Measurements from ENCODE around the gene PIH1D1.

Gene PIH1D1

DNA sequence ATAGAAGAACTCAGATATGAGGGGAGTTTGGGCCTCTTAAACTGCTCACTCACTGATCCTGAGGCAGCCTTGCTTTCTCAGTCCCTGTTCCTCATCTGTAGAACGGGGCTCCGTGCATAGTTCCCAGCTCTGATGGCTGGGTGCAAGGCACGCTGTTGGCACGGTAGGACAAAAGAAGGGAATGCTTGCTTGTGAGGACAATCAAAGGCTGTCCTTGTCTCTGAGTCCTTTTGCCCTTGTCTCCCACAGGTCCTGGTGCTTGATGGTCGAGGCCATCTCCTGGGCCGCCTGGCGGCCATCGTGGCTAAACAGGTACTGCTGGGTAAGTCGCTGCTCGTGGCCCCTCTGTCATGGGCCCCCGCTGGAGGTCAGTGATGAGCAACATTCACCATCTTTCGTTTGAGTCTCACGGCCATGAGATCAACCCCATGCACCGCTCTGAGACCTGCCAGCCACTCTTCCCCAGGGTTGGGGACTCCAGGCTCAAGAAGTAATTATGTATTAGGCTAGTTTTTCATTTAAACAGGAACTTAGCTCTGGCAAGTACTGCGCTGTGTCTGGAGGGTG is 38.1 kb upstream of the PIH1D1 start:
- Histone ChIP-seq H2AFZ (ENCODE audit: low read depth, low read length) (no peak overlapping the region), H3K4me3 (ENCODE audit: insufficient read depth in 1 of 2, low read depth in 1 of 2, low read length in 2 of 2) (peak overlapping the region; percentile 38 to 97), H3K18ac (ENCODE audit: low read depth in 1 of 2, low read length in 2 of 2) (no peak overlapping the region), H3K79me1 (replicated peaks; ENCODE audit: low read length, poor library complexity, severe bottlenecking) (peaks cover 3% of the 10 kb centered on the region), H4K8ac (ENCODE audit: low read length) (no peak overlapping the region), H2AK5ac (ENCODE audit: low read length, severe bottlenecking) (no peak overlapping the region), H3K9ac (ENCODE audit: low read length) (peak overlapping the region; percentile 100), H3K23ac (ENCODE audit: low read length in 2 of 2) (peak overlapping the region in 1 of 2 experiments; percentile 66), H3K4me1 (ENCODE audit: control insufficient read depth, insufficient read depth, low read depth, low read length) (peaks cover 24% of the 10 kb centered on the region), H3K27ac (ENCODE audit: low read length, poor library complexity, severe bottlenecking) (peak overlapping the region; percentile 64), H4K91ac (ENCODE audit: low read length) (peak overlapping the region; percentile 6), H3K27me3 (ENCODE audit: control insufficient read depth in 1 of 2, insufficient read depth in 1 of 2, low read length in 2 of 2) (no peaks in the 10 kb centered on the region), H2BK5ac (ENCODE audit: low read depth, low read length, poor library complexity, severe bottlenecking) (no peak overlapping the region), H3K4ac (ENCODE audit: low read depth in 1 of 2, low read length in 2 of 2) (no peak overlapping the region), H2BK120ac (ENCODE audit: low read depth, low read length) (no peak overlapping the region), H2BK15ac (ENCODE audit: low read depth, poor library complexity, severe bottlenecking) (no peak overlapping the region), H2BK12ac (ENCODE audit: low read length in 2 of 2) (no peak overlapping the region), H3K14ac (ENCODE audit: low read length in 2 of 2) (peak overlapping the region in 1 of 2 experiments; percentile 0), H3K4me2 (ENCODE audit: low read length, poor library complexity, severe bottlenecking) (peak overlapping the region; percentile 66), H3K36me3 (ENCODE audit: control insufficient read depth in 1 of 2, insufficient read depth in 2 of 2, low read depth in 1 of 2, low read length in 2 of 2) (peaks cover 44 to 53% of the 10 kb centered on the region in 2 experiments), H3K9me3 (ENCODE audit: control insufficient read depth, low read length) (no peaks in the 10 kb centered on the region)
- no peak for DNase-seq
- WGBS: 75% methylated on average over 15 of the region's 15 CpGs

DNA sequence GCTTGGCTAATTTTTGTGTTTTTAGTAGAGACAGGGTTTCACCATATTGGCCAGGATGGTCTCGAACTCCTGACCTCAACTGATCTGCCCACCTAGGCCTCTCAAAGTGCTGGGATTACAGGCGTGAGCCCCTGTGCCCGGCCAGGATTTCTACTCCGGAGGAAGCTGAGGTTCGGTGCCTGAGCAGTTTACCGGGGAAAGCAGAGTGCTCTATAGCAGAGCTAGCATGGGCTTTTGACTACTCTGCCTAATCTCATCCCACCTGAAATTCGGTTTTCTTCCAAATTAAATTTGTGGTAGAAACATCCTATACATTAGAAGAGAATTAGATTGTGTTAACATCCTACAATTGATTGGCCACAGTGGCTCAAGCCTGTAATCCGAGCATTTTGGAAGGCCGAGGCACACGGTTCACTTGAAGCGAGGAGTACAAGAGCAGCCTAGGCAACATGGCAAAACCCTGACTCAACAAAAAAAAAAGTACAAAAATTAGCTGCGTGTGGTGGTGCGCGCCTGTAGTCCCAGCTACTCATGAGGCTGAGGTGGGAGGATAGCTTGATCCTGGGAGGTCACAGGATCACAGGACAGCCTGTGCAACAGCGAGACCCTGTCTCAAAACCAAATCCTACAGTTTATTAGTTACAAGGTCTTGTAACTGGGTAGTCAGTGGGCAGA is 37.4 kb upstream of the PIH1D1 start:
- Histone ChIP-seq H4K8ac (ENCODE audit: low read length) (peak overlapping the region; percentile 57), H3K9ac (ENCODE audit: low read length) (peak overlapping the region; percentile 100), H3K27me3 (ENCODE audit: control insufficient read depth in 1 of 2, insufficient read depth in 1 of 2, low read length in 2 of 2) (no peaks in the 10 kb centered on the region), H2AFZ (ENCODE audit: low read depth, low read length) (no peak overlapping the region), H2BK12ac (ENCODE audit: low read length in 2 of 2) (no peak overlapping the region), H3K18ac (ENCODE audit: low read depth in 1 of 2, low read length in 2 of 2) (peak overlapping the region in 1 of 2 experiments; percentile 53), H3K4me2 (ENCODE audit: low read length, poor library complexity, severe bottlenecking) (peak overlapping the region; percentile 66), H3K9me3 (ENCODE audit: control insufficient read depth, low read length) (no peaks in the 10 kb centered on the region), H3K36me3 (ENCODE audit: control insufficient read depth in 1 of 2, insufficient read depth in 2 of 2, low read depth in 1 of 2, low read length in 2 of 2) (peaks cover 44 to 53% of the 10 kb centered on the region in 2 experiments), H3K23ac (ENCODE audit: low read length in 2 of 2) (no peak overlapping the region), H4K91ac (ENCODE audit: low read length) (no peak overlapping the region), H2BK15ac (ENCODE audit: low read depth, poor library complexity, severe bottlenecking) (no peak overlapping the region), H3K4me1 (ENCODE audit: control insufficient read depth, insufficient read depth, low read depth, low read length) (peaks cover 24% of the 10 kb centered on the region), H3K4me3 (ENCODE audit: insufficient read depth in 1 of 2, low read depth in 1 of 2, low read length in 2 of 2) (peak overlapping the region; percentile 59 to 97), H2BK120ac (ENCODE audit: low read depth, low read length) (no peak overlapping the region), H2AK5ac (ENCODE audit: low read length, severe bottlenecking) (no peak overlapping the region), H3K14ac (ENCODE audit: low read length in 2 of 2) (no peak overlapping the region), H3K27ac (ENCODE audit: low read length, poor library complexity, severe bottlenecking) (peak overlapping the region; percentile 64), H2BK5ac (ENCODE audit: low read depth, low read length, poor library complexity, severe bottlenecking) (no peak overlapping the region), H3K4ac (ENCODE audit: low read depth in 1 of 2, low read length in 2 of 2) (no peak overlapping the region), H3K79me1 (replicated peaks; ENCODE audit: low read length, poor library complexity, severe bottlenecking) (peaks cover 3% of the 10 kb centered on the region)
- peak; percentile 41 for DNase-seq
- WGBS: 8% methylated on average over 12 of the region's 15 CpGs

DNA sequence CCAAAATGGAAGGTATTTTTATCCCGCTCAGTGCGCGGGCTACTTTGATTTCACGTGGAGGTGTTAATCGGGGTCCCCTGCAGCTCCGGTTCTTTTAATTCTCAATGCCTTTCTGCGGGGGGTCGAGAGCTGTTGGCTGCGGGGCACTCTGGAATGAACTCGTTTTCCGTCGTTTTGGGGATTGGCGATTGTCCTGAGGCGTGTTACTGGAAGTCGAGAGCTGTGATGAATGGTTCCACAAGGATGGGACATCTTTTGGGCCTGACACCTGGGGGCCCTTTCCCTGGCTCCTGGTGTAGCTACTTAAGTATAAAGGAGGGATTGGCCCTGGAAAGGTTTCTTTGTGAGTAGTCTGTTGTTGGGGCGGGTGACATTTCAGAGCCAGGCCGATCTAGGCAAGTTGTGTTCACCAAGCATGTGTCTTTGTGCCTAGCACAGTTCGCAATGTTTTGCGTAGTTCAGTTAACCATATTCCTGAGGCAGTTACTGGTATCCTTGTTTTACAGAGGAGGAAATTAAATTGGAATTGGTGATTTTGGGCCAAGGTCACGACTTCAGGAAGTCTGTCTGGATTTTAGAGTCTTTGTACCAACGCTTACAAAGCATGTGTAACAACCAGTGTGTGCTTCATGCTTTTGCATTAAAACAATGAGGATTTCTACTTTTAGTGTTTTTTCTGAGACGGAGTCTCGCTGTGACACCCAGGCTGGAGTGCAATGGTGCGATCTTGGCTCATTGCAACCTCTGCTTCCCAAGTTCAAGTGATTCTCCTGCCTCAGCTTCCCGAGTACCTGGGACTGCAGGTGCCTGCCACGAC is 36.6 kb upstream of the PIH1D1 start:
- H4K91ac ChIP-seq (ENCODE audit: low read length): no peak overlapping the region
- DNase-seq: no peak
- peak overlapping the region; percentile 23 for H4K8ac ChIP-seq (ENCODE audit: low read length)
- peak overlapping the region; percentile 37 for H3K27ac ChIP-seq (ENCODE audit: low read length, poor library complexity, severe bottlenecking)
- no peak overlapping the region for H2BK15ac ChIP-seq (ENCODE audit: low read depth, poor library complexity, severe bottlenecking)
- H3K18ac ChIP-seq (ENCODE audit: low read depth in 1 of 2, low read length in 2 of 2): peak overlapping the region; percentile 62 to 86
- peaks cover 44 to 51% of the 10 kb centered on the region in 2 experiments for H3K36me3 ChIP-seq (ENCODE audit: control insufficient read depth in 1 of 2, insufficient read depth in 2 of 2, low read depth in 1 of 2, low read length in 2 of 2)
- H2AK5ac ChIP-seq (ENCODE audit: low read length, severe bottlenecking): peak overlapping the region; percentile 46
- H3K14ac ChIP-seq (ENCODE audit: low read length in 2 of 2): no peak overlapping the region
- H3K4me3 ChIP-seq (ENCODE audit: insufficient read depth in 1 of 2, low read depth in 1 of 2, low read length in 2 of 2): peak overlapping the region; percentile 77 to 97
- H2BK5ac ChIP-seq (ENCODE audit: low read depth, low read length, poor library complexity, severe bottlenecking): no peak overlapping the region
- peak overlapping the region; percentile 66 for H3K4me2 ChIP-seq (ENCODE audit: low read length, poor library complexity, severe bottlenecking)
- peak overlapping the region; percentile 100 for H3K9ac ChIP-seq (ENCODE audit: low read length)
- whole genome bisulfite sequencing: under 1% methylated on average over 26 of the region's 26 CpGs
- peaks cover 3% of the 10 kb centered on the region for H3K79me1 ChIP-seq (replicated peaks; ENCODE audit: low read length, poor library complexity, severe bottlenecking)
- H3K27me3 ChIP-seq (ENCODE audit: control insufficient read depth in 1 of 2, insufficient read depth in 1 of 2, low read length in 2 of 2): no peaks in the 10 kb centered on the region
- H3K4me1 ChIP-seq (ENCODE audit: control insufficient read depth, insufficient read depth, low read depth, low read length): peaks cover 24% of the 10 kb centered on the region
- H2AFZ ChIP-seq (ENCODE audit: low read depth, low read length): no peak overlapping the region
- no peaks in the 10 kb centered on the region for H3K9me3 ChIP-seq (ENCODE audit: control insufficient read depth, low read length)
- H3K23ac ChIP-seq (ENCODE audit: low read length in 2 of 2): no peak overlapping the region
- H2BK120ac ChIP-seq (ENCODE audit: low read depth, low read length): peak overlapping the region; percentile 51
- peak overlapping the region; percentile 27 to 71 for H3K4ac ChIP-seq (ENCODE audit: low read depth in 1 of 2, low read length in 2 of 2)
- no peak overlapping the region for H2BK12ac ChIP-seq (ENCODE audit: low read length in 2 of 2)
